Activated CD8-positive, alpha-beta memory T cell treated with anti-CD3 and anti-CD28 coated beads, Interleukin-2, amount 50 U/mL, for 4 hours (primary cell): ENCODE measurements around the gene PIP4K2A.

Source experiments
- DNase-seq: peaks from one replicate; pipeline ENCODE4 v3.0.0-alpha.2; 2020

The PIP4K2A gene

DNA sequence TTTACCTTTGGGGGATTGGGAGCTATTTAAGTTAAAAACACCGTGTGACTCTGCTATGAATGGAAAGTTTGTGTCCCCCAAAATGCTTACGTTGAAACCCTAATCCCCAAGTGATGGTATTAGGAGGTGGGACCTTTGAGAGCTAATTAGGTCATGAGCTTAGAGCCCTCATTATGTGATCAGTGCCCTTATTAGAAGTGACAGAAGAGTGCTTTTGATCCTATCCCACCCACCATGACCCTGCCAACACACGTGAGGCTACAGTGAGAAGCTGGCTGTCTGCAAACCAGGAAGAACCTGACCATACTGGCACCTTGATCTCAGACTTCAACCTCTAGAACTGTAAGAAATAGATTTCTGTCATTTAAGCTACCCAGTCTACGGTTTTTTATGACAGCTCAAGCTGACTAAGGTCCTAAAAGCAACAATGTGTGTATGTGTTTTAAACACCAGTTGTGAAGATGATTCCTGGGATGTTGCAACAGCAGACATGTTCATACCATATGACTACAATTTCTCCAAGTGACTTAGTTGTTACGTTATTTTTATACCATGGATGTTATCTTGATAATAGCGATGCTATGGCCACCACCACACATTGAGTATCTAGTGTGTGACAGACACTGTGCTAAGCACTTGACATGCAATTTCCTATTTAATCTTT, 124.4 kb downstream of the PIP4K2A start:
- DNase-seq: no peak

DNA sequence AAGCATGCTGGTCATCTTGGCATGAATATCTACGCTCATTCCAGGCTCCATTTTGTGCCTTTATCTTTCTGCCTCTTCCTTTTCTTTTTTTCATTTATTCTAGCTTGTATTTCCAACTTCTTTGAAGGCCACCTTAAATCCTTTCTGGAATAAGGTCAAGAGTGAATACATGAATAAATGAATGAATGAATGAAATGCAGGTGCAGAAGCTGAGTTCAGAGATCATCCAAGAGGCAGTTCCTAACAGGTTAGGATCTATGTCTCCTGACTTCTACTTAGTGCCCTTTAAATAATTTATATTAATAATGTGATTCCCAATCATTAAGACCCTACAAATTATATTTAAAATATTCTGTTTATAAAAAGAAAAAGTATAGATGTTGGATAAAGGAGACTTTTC, 125.9 kb downstream of the PIP4K2A start:
- no peak for DNase-seq

DNA sequence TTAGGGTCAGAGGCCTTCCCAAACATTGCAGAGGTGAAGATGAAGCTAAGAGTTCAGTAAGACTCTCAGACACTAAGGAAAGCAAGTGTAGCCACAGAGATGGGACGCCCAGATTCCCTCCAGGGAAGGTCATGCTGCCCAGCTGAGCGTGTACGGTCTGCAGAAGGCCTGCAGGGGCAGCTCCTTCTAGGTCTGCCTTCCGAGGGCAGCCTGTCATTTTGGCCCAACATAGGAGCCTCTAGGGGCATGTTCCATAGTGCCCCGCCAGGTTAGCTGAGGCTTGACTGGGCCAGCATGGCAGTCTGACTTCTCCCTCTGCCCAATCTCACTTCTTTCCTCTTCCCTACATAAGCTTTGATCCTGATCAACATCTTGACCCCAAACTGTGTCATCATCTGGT, 130.7 kb downstream of the PIP4K2A start:
- DNase-seq: no peak

- DNase-seq: no peak
Observed at GRCh38 chr10:22581461-22581860, 132.9 kb downstream of the PIP4K2A start.

GRCh38 chr10:22580711-22581110, 133.7 kb downstream of the PIP4K2A start:
- DNase-seq: no peak

DNA sequence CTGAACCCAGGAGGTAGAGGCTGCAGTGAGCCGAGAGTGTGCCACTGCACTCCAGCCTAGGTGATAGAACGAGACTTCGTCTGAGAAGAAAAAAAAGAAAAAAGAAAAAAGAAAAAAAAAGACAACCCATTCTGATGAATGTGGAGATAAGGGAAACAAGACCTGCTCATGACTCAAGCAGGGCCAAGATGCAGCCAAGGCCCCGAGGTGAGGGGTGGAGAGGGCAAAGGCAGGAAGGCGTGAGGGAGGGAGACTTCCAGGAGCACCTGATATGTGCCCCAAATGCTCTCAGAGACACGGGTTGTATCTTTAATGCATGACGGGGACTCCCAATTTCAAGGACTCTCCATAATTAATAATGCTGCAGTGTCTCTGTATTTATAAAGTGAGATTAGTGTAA, 134.6 kb downstream of the PIP4K2A start:
- no peak for DNase-seq

DNA sequence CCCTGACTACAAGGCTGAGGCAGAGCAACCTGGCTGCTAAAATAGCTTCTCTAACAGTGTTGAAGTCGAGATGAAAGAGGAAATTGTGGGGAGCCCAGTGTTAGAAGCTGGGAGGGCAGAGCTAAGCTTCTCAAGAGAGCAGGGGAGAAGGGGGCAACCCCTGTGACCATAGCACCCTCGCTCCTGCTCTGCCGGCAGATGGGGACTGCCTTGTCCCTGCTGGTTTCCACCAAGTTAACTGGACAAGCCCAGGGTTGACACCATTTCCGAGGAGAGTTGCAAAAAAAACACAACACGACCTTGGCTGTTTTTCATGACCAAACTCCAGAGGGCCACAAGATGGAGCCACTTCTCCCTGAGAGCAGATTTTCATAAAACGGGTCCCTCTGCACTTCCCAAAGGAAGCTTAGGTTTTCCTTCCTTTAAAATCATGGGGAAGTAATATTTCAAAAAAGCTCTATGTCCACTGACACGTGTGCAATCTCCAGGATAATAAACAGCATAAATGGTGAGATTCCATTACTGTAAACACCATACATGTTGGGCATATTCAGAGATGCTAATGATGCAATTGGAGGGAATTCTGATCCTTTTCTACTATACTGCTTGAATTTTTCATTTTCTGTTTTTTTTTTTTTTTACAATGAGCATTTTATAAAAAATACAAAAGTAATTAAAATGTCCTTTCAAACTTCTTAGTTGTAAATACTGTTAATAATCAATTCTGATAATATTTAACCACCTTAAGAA, 140.4 kb downstream of the PIP4K2A start:
- peak; percentile 24 for DNase-seq

DNA sequence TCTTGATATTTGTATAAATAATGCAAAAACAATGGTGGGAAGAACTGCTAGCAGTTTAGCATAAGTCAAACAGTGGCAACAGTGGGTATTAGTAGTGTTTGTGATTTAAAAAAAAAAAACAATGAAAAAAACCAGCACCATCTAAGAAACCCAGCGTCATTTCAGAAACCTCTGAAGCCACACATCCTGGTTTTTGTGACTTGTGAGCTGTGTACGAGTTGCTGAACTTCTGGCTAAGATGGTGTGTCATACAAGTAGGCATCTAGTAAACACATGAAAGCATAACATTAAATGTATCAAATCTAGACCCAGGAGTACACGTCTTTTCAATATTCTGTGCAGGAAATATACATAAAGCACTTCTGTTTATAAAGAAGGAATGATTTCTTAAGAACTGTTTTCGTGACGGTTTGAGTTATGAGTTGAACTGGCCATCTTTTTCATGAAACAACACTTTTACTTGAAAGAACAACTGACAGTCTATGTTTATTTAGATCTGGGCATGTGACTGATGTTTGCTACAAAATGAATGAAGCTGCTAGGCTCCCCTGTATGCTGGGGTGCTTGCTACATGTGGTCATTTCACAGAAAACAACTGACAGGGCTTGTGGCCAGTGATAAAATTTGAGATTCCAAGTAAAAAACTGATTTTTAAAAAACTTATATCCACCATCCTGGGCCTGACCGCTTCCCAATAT, 143.5 kb downstream of the PIP4K2A start:
- no peak for DNase-seq

GRCh38 chr10:22570234-22570633, 144.1 kb downstream of the PIP4K2A start:
- no peak for DNase-seq

DNA sequence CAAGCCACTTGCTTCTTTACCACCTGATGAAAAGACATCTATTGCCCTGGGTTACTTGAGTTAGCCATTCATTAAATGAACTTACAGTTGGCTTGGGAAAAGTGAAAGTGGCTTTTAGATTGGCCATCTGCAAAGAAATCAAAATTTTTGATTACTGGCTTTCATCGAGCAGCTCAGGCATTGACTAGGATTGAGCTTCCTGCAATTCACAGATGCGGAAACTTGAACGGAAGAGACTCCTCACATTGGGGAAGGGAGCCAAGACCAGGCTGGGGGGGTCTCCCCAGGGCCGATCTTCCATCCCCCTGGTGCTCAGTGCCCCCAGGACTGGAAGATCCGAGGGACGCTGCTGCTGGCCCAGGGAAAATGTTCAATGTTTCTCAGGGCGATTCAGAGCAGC, 145.4 kb downstream of the PIP4K2A start:
- no peak for DNase-seq

DNA sequence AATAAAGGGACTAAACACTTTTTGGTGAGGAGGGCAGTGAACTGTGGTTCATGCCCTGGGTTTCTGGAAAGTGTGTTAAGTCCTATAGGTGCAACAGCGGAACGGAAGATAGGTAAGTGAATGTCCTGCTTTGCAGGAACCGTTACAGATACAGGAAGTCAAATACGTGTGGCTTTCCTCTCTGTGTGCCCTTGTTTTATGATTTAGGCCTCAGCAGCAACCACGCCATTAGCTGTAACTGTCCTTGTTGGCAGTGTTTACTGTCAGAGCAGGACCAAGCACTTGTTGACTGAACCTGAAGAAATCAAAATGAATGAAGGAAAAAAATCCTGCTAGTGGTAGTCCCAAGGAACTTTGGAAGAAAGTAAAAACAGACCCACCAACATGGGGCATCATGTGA, 150.3 kb downstream of the PIP4K2A start:
- no peak for DNase-seq

DNA sequence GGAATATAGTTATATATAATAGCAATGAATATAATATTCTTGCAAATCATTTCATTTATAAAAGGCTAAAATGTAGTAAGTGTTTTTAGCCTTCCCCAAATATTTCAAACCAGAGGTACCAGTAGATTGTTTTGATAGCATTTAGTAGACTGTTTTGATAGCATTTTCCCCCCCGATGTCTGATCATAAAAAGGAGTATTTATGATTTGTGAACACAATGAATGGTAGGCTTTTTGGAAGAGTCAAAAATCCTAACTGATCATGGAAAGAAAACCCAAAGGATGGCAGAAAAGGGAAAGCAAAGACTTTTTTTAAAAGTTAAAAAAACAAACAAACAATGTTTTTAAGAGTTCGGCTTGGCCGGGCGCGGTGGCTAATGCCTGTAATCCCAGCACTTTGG, 152.5 kb downstream of the PIP4K2A start:
- no peak for DNase-seq

GRCh38 chr10:22560913-22561239, 153.5 kb downstream of the PIP4K2A start:
- DNase-seq: no peak

DNA sequence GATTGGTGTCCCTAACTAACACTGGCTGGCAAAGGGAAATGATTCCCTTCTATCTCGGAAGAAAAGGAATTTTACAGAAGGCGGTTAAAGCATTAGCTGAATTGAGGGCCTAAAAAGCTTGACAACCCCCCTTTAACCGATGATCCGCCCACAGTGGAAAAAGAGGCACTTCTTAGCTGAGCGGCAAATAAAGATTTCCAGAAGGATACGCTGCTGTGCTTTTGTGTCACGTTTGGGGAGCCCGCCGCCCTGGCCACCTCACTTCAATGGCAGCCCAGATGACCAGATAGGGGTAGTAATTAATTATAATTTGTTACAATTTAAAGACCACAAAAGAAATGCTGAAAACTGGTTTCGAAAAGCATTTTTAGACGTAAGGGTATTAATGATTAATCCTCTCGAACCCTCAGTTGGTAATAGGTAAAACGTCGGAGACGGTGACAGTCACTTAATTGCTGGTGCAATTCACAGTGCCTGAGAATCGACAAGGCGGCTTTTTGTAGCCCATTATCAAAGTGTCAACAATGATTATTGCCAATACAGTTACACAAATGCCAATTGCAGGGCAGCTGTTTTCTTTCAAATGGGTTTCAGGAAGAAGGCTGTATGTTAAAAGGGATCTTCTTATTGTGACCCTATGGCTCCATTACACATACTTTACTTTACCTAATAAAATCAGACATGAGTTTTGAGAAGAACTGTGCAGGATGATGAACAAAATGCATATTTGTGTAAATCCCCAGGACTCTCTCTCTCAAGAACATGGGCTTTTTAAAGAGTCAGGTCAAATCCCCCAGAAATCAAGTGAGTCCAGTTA, 154.1 kb downstream of the PIP4K2A start:
- no peak for DNase-seq

DNA sequence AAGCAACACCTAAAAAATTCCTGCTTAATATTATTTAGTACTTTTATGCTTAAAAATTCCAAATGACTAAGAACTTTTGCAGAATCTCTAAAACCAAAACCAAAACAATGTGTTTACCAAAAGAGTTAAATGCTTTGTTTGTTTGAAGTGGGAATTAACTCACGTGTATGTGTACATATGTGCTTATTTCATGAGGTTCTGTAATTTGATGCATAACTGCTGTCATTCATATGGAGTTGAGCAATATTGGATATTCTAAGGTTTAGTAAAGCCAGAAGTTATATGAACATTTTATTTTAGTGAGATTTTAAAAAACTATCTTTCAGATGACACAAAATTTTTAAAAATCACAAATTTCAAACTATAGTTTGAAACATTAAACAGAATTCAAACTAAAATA, 157.1 kb downstream of the PIP4K2A start:
- DNase-seq: no peak

DNA sequence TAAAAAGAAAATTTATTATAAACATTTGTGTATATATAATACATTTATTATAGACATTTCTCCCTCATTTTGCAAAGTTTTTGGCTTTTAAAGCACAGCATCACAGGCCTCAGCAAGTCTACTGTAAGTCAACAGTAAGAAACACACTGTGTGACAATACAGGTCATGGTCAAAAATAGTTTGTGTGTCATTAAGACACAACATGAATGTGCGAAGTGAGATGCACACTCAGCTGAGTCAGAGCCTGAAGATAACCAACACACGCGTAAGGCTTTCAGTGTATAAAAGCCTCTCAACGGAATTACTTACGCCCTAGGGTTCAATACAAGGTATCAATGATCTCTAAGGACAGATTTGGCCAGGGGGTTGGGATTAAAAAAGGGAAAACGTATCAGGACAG, 157.6 kb downstream of the PIP4K2A start:
- DNase-seq: no peak

DNA sequence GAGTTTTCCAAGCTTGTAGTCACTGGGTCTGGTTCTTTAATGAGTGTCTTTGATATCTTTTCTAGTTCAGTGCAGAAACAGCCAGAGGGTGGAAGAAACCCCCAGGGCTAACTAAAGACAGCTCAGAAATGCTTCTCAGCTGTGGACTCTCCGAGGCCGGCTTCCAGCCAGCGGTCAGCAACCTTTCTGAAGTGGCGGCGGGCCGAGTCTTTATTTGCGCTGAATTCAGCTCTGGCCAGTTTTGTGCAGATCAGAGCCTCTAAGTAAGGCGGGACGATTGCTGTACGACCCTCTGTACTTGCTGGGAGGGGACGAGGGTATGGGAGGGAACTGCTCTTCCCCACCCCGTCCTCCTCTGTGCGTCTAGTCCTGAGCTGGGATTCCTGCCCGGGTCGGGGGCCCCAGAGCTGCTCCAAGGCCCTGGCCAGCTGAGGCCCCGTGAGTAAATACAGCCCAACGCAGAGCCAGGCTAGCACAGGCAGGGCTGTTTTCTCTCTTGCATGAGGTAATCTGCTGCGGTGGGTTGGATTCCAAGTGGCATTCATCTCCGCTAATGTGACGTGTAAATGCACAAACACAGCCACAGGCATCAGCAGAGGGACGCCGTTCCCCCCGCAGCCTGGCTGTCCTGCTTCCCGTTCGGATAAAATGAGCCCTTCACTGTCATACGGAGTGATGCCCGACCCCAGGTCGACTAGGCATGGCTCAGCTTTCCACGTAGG, 159.8 kb downstream of the PIP4K2A start:
- no peak for DNase-seq

- no peak for DNase-seq
Observed at GRCh38 chr10:22553452-22553995, 160.9 kb downstream of the PIP4K2A start.

- no peak for DNase-seq
Observed at GRCh38 chr10:22552888-22553378, 161.4 kb downstream of the PIP4K2A start.

- no peak for DNase-seq
Observed at GRCh38 chr10:22551681-22552365, 162.6 kb downstream of the PIP4K2A start.

DNA sequence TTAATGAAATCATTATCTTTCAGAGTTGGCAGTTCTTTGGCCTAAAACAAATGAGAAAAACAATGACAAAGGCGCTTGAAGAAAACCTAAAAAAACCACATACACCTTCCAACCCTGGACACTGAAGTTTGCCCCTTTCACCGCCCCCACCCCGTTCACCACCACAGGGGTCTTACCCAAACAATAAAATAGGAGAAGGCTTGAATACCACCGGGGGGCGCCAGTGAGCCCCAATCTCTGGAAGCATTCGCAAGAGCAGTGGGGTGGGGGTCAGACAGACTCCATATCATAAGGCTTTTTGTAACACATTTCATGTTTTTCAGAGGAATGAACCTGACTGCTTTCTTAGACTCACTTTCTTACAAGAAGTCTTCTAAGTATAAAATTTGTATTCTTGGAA, 163.6 kb downstream of the PIP4K2A start:
- peak; percentile 77 for DNase-seq

DNA sequence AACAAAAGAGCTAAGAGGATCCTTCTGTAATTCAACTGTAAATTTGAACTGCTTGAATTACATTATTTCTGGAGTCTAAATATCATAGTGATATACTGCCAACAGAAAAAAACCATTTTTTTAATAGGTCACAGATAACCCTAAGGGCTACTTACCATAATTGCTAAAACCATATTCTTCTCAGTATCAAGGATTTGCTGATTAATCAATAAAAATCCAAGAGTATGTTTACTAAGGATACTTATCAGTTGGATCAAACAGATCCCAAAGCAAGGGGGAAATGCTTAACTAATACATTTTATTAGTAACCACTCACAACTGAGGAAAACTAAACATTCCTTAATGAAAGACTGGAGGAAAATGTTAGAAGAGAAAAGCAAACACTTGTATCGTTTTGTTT, 166.0 kb downstream of the PIP4K2A start:
- DNase-seq: no peak
